ENCODE measurements around the gene PPP2R2C.

The PPP2R2C gene

GRCh38 chr4:6336166-6336565 lies 136.2 kb downstream of the PPP2R2C start:
- Histone ChIP-seq H3K9ac (ENCODE audit: low read depth, low read length, poor library complexity, severe bottlenecking) (no peak overlapping the region), H3K79me2 (ENCODE audit: insufficient read depth, low read length) (no peaks in the 10 kb centered on the region), H3K9me2 (replicated peaks; ENCODE audit: low read depth, low read length) (no peaks in the 10 kb centered on the region), H3K36me3 (ENCODE audit: insufficient read depth, low read length) (no peaks in the 10 kb centered on the region), H3K4me3 (ENCODE audit: low read length, poor library complexity, severe bottlenecking) (no peak overlapping the region), H4K20me1 (ENCODE audit: insufficient read depth, low read length, poor library complexity, severe bottlenecking) (no peaks in the 10 kb centered on the region), H3K9me3 (ENCODE audit: insufficient read depth, low read depth, low read length) (no peaks in the 10 kb centered on the region), H3K4me1 (ENCODE audit: insufficient read depth, low read length, poor library complexity, severe bottlenecking) (peaks cover 24% of the 10 kb centered on the region), H3K4me2 (ENCODE audit: low read depth, low read length, poor library complexity, severe bottlenecking) (no peak overlapping the region), H2AFZ (ENCODE audit: low read length) (no peak overlapping the region), H3K27me3 (ENCODE audit: insufficient read depth, low read length, poor library complexity, severe bottlenecking) (no peaks in the 10 kb centered on the region), H3F3A (ENCODE audit: low read depth) (no peaks in the 10 kb centered on the region)
- TF ChIP-seq, protein P1, sequence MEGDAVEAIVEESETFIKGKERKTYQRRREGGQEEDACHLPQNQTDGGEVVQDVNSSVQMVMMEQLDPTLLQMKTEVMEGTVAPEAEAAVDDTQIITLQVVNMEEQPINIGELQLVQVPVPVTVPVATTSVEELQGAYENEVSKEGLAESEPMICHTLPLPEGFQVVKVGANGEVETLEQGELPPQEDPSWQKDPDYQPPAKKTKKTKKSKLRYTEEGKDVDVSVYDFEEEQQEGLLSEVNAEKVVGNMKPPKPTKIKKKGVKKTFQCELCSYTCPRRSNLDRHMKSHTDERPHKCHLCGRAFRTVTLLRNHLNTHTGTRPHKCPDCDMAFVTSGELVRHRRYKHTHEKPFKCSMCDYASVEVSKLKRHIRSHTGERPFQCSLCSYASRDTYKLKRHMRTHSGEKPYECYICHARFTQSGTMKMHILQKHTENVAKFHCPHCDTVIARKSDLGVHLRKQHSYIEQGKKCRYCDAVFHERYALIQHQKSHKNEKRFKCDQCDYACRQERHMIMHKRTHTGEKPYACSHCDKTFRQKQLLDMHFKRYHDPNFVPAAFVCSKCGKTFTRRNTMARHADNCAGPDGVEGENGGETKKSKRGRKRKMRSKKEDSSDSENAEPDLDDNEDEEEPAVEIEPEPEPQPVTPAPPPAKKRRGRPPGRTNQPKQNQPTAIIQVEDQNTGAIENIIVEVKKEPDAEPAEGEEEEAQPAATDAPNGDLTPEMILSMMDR (conservative IDR thresholded peaks at IDR 0.05; ENCODE audit: low read length): no peak
- no peak for TF ChIP-seq EZH2phosphoT487 (IDR thresholded peaks at IDR 0.05; ENCODE audit: borderline replicate concordance)

DNA sequence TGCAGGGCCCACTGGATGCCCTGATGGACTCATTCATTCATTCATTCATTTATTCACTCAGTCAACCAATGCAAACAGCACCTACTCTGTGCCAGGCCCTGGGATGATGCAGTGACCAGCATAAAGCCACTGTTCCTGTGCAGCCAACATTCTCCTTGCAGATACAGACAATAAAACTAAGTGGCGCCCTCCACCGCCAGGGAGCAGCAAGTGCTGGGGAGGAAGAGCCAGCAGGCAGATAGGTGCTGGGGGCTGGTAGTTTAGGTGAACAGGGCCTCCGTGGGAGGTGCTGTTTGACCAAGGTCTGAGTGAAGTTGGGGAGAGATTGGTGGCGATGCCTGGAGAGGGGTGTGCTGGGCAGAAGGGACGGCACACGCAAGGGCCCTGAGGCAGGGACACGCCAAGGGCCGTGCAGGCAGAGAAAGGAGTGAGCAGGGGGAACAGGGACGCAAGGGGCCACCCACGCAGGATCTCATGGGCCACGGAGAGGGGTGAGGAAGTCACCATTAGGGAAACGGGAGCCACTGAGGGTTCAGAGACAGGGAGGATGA lies 137.3 kb downstream of the PPP2R2C start:
- no peak overlapping the region for H2AFZ ChIP-seq (ENCODE audit: low read length)

GRCh38 chr4:6334203-6334887 lies 138.1 kb downstream of the PPP2R2C start:
- H3F3A ChIP-seq (ENCODE audit: low read depth): no peaks in the 10 kb centered on the region
- no peak overlapping the region for H3K4me3 ChIP-seq (ENCODE audit: low read length, poor library complexity, severe bottlenecking)
- TF ChIP-seq EZH2phosphoT487 (IDR thresholded peaks at IDR 0.05; ENCODE audit: borderline replicate concordance): no peak
- H3K9me3 ChIP-seq (ENCODE audit: insufficient read depth, low read depth, low read length): no peaks in the 10 kb centered on the region
- peaks cover 23% of the 10 kb centered on the region for H3K4me1 ChIP-seq (ENCODE audit: insufficient read depth, low read length, poor library complexity, severe bottlenecking)
- H3K36me3 ChIP-seq (ENCODE audit: insufficient read depth, low read length): no peaks in the 10 kb centered on the region
- H3K4me2 ChIP-seq (ENCODE audit: low read depth, low read length, poor library complexity, severe bottlenecking): no peak overlapping the region
- no peak overlapping the region for H3K9ac ChIP-seq (ENCODE audit: low read depth, low read length, poor library complexity, severe bottlenecking)
- H2AFZ ChIP-seq (ENCODE audit: low read length): no peak overlapping the region
- no peaks in the 10 kb centered on the region for H3K9me2 ChIP-seq (replicated peaks; ENCODE audit: low read depth, low read length)
- no peaks in the 10 kb centered on the region for H3K27me3 ChIP-seq (ENCODE audit: insufficient read depth, low read length, poor library complexity, severe bottlenecking)
- H3K79me2 ChIP-seq (ENCODE audit: insufficient read depth, low read length): no peaks in the 10 kb centered on the region
- H4K20me1 ChIP-seq (ENCODE audit: insufficient read depth, low read length, poor library complexity, severe bottlenecking): no peaks in the 10 kb centered on the region

More for the DNA sequence above, 137.3 kb downstream of the PPP2R2C start:
- no peaks in the 10 kb centered on the region for H3K9me3 ChIP-seq (ENCODE audit: insufficient read depth, low read depth, low read length)
- H3K27me3 ChIP-seq (ENCODE audit: insufficient read depth, low read length, poor library complexity, severe bottlenecking): no peaks in the 10 kb centered on the region
- H3K36me3 ChIP-seq (ENCODE audit: insufficient read depth, low read length): no peaks in the 10 kb centered on the region
- no peak overlapping the region for H3K4me3 ChIP-seq (ENCODE audit: low read length, poor library complexity, severe bottlenecking)
- no peaks in the 10 kb centered on the region for H3F3A ChIP-seq (ENCODE audit: low read depth)
- H3K4me2 ChIP-seq (ENCODE audit: low read depth, low read length, poor library complexity, severe bottlenecking): no peak overlapping the region
- no peak overlapping the region for H3K9ac ChIP-seq (ENCODE audit: low read depth, low read length, poor library complexity, severe bottlenecking)
- no peak for TF ChIP-seq EZH2phosphoT487 (IDR thresholded peaks at IDR 0.05; ENCODE audit: borderline replicate concordance)
- TF ChIP-seq, protein P1 (conservative IDR thresholded peaks at IDR 0.05; ENCODE audit: low read length): peak; percentile 25; the same call in 1 of the 2 replicates
- no peaks in the 10 kb centered on the region for H3K79me2 ChIP-seq (ENCODE audit: insufficient read depth, low read length)
- H3K4me1 ChIP-seq (ENCODE audit: insufficient read depth, low read length, poor library complexity, severe bottlenecking): peaks cover 24% of the 10 kb centered on the region
- H3K9me2 ChIP-seq (replicated peaks; ENCODE audit: low read depth, low read length): no peaks in the 10 kb centered on the region
- H4K20me1 ChIP-seq (ENCODE audit: insufficient read depth, low read length, poor library complexity, severe bottlenecking): no peaks in the 10 kb centered on the region
